SJSA1 (cell line): Measurements from ENCODE around the gene RD3L. TPM values are rescaled to one million over a fixed set of nuclear protein-coding genes. Genes with fewer than 3 reads are reported as not detected.
A peak's percentile ranks its signal among the peaks of the same experiment; 100 is the strongest.

Experiments used
- DNase-seq, 2 experiments: peaks; one replicate each; pipeline ENCODE4 v3.0.0-alpha.2; 2015 to 2020; ENCODE audit warnings: low spot score in 2 of 2, low read depth in 1 of 2
- H3K27ac ChIP-seq: fragments of 250-450 bp; sonication (Bioruptor Pico); 2 replicates; pipeline ENCODE4 v1.5.1; 2020; ENCODE audit warnings: mild to moderate bottlenecking, moderate library complexity
- H3K27me3 ChIP-seq: fragments of 250-450 bp; sonication (Bioruptor Pico); replicated peaks from 2 replicates; pipeline ENCODE4 v1.5.1; 2020; ENCODE audit warnings: mild to moderate bottlenecking, moderate library complexity
- H3K36me3 ChIP-seq: fragments of 250-450 bp; sonication (Bioruptor Pico); 2 replicates; pipeline ENCODE4 v1.5.1; 2020; ENCODE audit warnings: mild to moderate bottlenecking
- H3K4me1 ChIP-seq: fragments of 250-450 bp; sonication (Bioruptor Pico); replicated peaks from 2 replicates; pipeline ENCODE4 v1.6.1; 2021; ENCODE audit warnings: mild to moderate bottlenecking
- H3K4me3 ChIP-seq: fragments of 250-450 bp; sonication (Bioruptor Pico); 2 replicates; pipeline ENCODE4 v1.5.1; 2020; ENCODE audit warnings: mild to moderate bottlenecking
- H3K9me3 ChIP-seq: fragments of 250-450 bp; sonication (Bioruptor Pico); replicated peaks from 2 replicates; pipeline ENCODE4 v1.5.1; 2020; ENCODE audit warnings: mild to moderate bottlenecking
- total RNA-seq: library from RNA; depleted of rRNA; stranded (reverse); fragments of >200 nt; shearing (Covaris generic); gene quantifications from 2 replicates; pipeline ENCODE4 v1.2.3, GENCODE V29; 2014

Gene RD3L
- total RNA-seq, 1 experiment from 2014 or later, result not detected

DNA sequence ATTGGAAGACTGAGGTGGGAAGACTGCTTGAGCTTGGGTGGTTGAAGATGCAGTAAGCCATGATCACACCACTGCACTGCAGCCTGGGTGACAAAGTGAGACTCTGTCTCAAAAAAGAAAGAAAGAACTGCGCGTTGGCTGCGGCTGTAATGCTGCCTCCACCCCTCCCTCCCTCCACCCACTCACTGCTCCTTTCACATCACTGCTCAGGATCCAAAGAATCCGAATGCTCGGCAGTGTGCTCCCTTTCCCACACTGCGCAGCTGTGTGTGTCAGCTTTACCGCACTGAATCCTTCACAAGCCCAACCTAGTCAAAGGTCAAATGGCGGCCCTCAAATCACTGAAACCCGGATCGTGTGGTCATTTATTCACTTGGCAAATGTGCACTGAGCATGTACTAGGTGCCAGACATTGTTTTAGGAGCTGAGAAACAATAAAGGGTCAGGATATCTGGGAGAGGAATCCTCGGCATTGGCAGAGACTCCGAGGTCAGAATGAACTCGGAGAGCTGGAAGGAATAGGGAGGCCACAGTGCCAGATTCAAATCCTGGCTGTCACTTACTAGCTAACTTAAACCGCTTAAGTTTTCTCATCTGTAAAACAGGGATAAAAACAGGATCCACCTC, 25.6 kb downstream of the RD3L start:
- H3K4me1 ChIP-seq, result peaks cover 14% of the 10 kb centered on the region

DNA sequence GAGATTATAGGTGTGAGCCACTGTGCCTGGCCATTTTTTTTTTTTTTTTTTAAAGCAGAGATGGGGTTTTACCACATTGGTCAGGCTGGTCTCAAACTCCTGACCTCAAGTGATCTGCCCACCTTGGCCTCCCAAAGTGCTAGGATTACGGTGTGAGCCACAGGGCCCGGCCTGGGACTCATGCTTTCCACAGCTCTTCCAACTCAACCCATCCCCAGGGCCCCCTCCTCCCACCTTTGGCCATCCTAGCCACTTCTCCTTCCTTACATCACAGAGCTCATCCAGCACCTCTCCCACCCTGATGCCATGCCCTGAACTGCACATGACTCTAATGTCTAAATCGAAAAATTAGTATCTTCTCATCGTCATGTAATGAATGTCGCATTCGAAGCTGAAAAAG, 26.7 kb downstream of the RD3L start:
- peaks cover 55% of the 10 kb centered on the region for H3K36me3 ChIP-seq
- H3K27me3 ChIP-seq, result no peaks in the 10 kb centered on the region
- H3K4me3 ChIP-seq, result no peak overlapping the region
- peaks cover 6% of the 10 kb centered on the region for H3K4me1 ChIP-seq
- H3K27ac ChIP-seq, result no peak overlapping the region
- DNase-seq, result no peak
- no peaks in the 10 kb centered on the region for H3K9me3 ChIP-seq

More for the DNA sequence above, 25.6 kb downstream of the RD3L start:
- no peak overlapping the region for H3K27ac ChIP-seq
- H3K4me3 ChIP-seq, result no peak overlapping the region
- H3K27me3 ChIP-seq, result no peaks in the 10 kb centered on the region
- H3K9me3 ChIP-seq, result no peaks in the 10 kb centered on the region
- H3K36me3 ChIP-seq, result peaks cover 55% of the 10 kb centered on the region
- DNase-seq, result no peak

DNA sequence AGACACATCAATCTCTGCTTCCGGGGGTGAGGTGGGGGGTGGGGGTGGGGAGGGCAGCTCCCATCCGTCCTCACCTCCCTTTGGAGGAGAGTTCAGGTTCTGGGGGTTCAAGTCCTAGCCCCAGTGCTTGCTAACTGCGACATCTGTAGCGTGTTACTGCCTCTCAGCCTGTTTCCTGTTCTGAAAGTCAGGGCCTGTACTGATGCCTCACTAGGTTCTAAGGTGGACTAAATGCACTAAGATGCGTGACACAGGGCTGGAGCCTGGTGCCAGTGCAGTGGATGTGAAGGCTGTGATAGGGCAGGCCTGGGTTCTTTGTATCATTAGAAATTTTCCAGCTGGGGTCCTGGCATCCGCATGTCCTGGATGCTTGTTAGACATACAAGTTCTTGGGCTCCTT, 31.3 kb downstream of the RD3L start:
- H3K4me1 ChIP-seq, result no peaks in the 10 kb centered on the region
- H3K36me3 ChIP-seq, result peaks cover 40% of the 10 kb centered on the region
- H3K4me3 ChIP-seq, result no peak overlapping the region
- H3K27me3 ChIP-seq, result no peaks in the 10 kb centered on the region
- no peaks in the 10 kb centered on the region for H3K9me3 ChIP-seq
- no peak for DNase-seq
- no peak overlapping the region for H3K27ac ChIP-seq

DNA sequence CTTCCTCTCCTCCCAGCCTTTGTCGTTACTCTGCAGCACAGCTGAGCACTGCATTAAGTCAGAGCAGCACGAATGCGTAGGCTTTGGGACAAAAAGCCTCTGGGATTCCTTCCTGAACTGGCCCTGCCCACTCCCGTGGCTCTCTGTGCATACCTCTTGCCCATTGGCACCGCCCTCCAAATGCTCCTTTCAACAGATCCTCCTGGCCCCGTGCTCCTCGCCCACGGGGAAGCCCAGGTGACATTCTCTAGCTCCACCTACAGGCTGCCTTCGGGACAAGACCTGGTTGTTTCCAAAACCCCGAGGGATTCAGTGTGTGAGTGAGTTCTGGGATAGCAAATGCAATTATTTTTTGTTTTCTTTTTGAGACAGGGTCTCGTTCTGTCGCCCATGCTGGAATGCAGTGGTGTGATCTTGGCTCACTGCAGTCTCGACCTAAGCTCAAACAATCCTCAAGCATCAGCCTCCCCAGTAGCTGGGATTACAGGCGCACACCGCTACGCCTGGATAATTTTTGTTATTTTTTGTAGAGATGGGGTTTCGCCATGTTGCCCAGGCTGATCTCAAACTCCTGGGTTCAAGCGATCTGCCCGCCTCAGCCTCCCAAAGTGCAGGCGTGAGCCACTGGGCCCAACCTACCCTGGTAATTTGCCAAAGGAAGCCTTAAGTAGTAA, 31.9 kb downstream of the RD3L start:
- no peaks in the 10 kb centered on the region for H3K9me3 ChIP-seq
- DNase-seq, result peak; percentile 28 to 62
- H3K4me1 ChIP-seq, result no peaks in the 10 kb centered on the region
- H3K4me3 ChIP-seq, result no peak overlapping the region
- no peaks in the 10 kb centered on the region for H3K27me3 ChIP-seq
- H3K27ac ChIP-seq, result no peak overlapping the region
- peaks cover 37% of the 10 kb centered on the region for H3K36me3 ChIP-seq

DNA sequence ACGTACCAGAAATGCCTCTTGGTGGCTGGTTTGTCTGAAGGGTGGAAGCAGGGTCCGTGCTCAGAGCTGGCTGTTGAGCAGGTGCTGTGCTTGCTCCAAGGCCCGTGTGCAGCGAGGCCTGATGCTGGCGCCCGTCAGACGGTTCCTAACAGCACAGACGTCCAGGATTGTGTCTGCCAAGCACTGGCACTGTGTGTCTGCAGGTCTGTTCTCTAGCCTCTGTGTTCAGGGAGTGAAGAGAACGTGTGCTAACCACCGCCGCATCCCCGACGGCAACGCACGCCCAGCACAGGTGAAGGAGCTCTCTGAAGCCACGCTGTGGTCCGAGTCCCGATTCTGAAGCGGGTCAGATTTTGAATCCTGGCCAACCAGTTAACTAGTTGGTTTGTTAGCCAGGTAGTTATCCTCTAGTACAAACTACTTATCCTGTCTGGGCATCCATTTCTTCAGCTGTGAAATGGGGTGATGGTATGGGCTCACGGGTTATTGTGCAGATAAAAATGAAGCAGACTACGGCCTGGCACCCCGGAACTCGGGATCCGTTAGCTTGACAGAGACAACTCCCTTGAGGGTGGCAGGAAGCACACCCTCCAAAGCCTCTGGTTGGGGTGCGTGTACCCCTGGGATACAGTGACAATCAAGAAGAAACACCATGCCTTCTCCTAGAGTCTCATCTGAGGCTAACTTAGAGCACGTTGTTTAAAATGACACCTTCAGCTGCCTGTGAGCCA, 32.6 kb downstream of the RD3L start:
- peaks cover 33% of the 10 kb centered on the region for H3K36me3 ChIP-seq
- no peaks in the 10 kb centered on the region for H3K4me1 ChIP-seq
- H3K9me3 ChIP-seq, result no peaks in the 10 kb centered on the region
- H3K27me3 ChIP-seq, result no peaks in the 10 kb centered on the region
- H3K27ac ChIP-seq, result no peak overlapping the region
- no peak overlapping the region for H3K4me3 ChIP-seq
- no peak for DNase-seq

DNA sequence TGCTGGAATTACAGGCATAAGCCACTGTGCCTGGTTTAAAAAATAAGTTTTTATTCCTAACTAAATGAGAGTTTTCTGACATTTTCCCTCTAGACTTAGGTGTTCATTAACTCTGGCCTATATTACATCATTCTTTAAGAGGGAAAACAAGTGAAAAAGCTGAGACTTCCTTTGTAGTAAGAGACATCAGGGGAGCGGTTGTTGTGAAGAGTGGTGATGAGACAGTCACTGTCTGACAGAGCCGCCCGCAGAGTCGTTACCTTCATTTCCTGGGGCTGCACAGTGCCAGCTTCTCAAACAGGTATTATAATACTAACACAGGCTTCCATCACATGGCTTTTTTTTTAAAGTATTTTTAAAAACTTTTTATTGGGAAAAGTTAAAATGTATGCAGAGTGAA, 33.7 kb downstream of the RD3L start:
- H3K27me3 ChIP-seq, result no peaks in the 10 kb centered on the region
- peaks cover 23% of the 10 kb centered on the region for H3K36me3 ChIP-seq
- H3K27ac ChIP-seq, result no peak overlapping the region
- no peak for DNase-seq
- H3K4me3 ChIP-seq, result no peak overlapping the region
- H3K9me3 ChIP-seq, result no peaks in the 10 kb centered on the region
- H3K4me1 ChIP-seq, result no peaks in the 10 kb centered on the region

DNA sequence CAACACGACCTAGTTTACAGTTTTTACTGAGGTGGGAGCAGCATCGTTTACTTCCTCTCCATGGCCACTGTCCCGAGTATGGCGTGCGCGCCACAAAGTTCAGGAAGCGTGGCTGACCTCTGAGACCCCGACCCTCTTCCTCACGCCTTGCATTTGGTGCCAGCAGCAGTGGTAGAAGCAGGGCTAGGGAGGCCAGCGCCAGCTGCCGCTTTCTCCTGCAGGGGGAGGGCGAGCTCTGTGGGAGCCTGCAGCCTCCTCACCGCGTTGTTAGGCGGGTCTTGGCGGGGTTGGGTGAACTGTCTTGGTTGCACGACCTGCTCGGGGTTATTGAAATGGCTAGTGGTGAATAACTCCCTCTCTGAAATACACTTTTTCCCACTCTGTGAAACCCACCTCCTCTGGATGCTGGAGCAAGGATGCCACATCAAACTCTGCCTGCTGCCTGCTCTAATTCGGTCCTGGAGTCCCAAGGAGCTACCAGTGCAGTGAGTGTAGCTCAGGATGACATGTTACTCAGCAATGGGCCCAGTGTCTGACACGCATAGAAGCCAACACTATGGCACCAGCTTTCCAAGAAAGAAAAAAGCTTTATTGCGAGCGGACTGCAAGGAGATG, 36.4 kb downstream of the RD3L start:
- H3K27me3 ChIP-seq, result no peaks in the 10 kb centered on the region
- DNase-seq, result no peak
- no peak overlapping the region for H3K27ac ChIP-seq
- H3K36me3 ChIP-seq, result no peaks in the 10 kb centered on the region
- H3K9me3 ChIP-seq, result no peaks in the 10 kb centered on the region
- H3K4me1 ChIP-seq, result no peaks in the 10 kb centered on the region
- no peak overlapping the region for H3K4me3 ChIP-seq

DNA sequence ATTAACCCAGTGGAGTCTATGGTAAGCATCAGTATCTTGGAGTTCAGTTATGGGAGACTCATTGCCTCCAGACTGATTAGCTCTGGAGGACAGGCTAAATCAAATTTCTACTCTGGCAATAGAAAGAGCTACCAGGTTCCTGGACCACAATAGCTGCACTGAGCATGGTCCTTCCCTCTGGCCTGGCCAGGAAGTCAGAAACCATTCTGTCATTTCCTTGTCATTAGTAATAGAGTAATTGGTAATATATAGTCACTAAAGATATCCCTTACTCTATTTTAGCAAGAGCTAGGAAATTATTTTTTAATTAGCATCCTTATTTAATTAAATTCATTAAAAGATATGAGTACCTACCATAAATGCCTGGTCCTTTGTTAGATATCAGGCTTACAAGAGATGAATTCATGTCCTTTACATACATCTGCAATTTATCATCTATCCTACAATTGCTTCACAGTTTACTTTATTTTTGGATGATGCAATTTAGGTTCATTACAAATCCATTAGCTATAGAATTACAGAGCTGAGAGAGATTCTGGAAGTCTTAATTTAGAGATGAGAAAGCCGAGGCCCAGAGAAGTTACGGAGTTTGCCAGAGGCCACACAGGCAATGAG, 37.7 kb downstream of the RD3L start:
- H3K4me3 ChIP-seq, result no peak overlapping the region
- no peak for DNase-seq
- no peaks in the 10 kb centered on the region for H3K4me1 ChIP-seq
- H3K27ac ChIP-seq, result no peak overlapping the region
- H3K36me3 ChIP-seq, result no peaks in the 10 kb centered on the region
- no peaks in the 10 kb centered on the region for H3K9me3 ChIP-seq
- no peaks in the 10 kb centered on the region for H3K27me3 ChIP-seq

DNA sequence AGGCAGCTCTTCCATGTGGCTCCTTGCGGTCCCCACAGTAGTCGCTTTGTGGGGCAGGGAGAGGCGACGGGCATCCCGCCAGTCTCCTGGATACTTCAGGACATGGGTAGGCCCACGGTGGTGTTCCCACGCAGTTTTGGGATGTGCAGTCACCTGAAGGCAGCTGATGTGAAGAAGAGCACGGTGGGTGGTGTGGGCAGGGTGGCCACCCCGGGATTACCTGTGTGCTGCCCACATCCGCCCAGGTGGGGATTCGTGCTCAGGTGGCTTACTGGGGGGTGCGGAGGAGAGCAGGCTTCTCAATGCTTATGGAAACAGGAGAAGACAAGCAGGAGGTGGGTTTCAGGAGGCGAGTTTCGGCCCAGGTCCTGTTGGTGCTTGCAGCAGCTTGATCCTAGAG, 42.5 kb downstream of the RD3L start:
- H3K27me3 ChIP-seq, result no peaks in the 10 kb centered on the region
- H3K27ac ChIP-seq, result no peak overlapping the region
- H3K4me1 ChIP-seq, result no peaks in the 10 kb centered on the region
- no peaks in the 10 kb centered on the region for H3K9me3 ChIP-seq
- no peak overlapping the region for H3K4me3 ChIP-seq
- DNase-seq, result no peak
- H3K36me3 ChIP-seq, result no peaks in the 10 kb centered on the region

DNA sequence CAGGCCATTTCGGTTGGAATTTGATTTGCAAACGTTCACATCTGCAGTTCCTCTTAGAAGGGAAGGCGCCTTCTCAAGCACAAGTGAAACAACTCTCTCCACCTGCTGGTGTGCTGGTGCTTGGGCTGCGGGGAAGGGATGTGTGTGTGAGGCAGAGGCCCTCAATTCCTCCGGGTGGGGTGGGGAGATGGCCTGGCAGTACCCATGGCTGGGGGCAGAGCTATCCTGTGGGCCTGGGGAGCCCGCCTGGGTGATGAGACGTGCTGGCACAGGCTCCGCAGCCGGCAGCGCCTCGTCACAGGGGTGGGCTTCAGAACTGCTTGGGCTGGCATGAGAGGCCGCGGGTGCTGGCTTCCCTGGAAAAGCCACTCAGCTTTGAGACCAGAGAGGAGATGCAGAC, 43.0 kb downstream of the RD3L start:
- Histone ChIP-seq H3K4me1 (no peaks in the 10 kb centered on the region), H3K36me3 (no peaks in the 10 kb centered on the region), H3K9me3 (no peaks in the 10 kb centered on the region), H3K27me3 (no peaks in the 10 kb centered on the region), H3K4me3 (no peak overlapping the region), H3K27ac (no peak overlapping the region)
- DNase-seq, result no peak

DNA sequence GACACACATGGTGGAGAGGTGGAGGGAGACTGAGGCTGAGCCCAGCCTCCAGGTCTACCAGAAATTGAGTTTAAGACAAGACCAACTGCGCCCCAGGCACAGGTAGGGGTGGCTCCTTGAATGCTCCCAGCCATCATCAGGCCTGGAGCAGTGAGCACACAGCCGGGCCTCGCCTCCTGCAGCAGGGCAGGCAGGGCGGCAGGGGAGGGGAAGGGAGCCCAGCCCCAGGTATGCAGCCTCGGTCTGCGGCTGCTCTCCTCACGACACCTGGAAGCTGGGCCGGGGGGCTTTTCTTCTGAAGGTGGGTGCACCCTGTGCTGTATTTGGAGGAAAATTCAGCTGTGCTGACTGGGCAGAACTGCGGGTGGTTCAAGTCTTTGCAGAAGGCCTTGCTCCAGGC, 43.6 kb downstream of the RD3L start:
- no peaks in the 10 kb centered on the region for H3K9me3 ChIP-seq
- no peaks in the 10 kb centered on the region for H3K4me1 ChIP-seq
- no peak for DNase-seq
- H3K4me3 ChIP-seq, result no peak overlapping the region
- no peaks in the 10 kb centered on the region for H3K36me3 ChIP-seq
- no peak overlapping the region for H3K27ac ChIP-seq
- H3K27me3 ChIP-seq, result no peaks in the 10 kb centered on the region

DNA sequence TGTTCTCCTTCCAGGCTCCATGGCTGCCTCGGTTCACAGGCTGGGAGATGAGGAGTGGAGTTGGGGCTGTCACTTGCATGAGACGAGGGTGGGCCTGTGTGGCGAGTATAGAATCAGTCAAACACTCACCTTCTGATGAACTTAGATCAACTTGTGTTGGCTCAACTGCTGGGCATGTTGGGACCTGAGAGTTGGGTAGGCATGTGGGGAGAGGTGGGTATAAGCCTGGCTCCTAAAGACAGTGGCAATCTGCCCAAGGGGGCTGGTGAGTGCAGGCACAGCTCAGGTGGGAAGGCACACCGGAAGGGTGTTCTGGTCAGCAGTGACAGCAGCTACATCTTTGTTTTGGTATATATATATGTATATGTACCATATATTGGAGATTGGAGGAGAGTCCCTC, 44.1 kb downstream of the RD3L start:
- Histone ChIP-seq H3K36me3 (no peaks in the 10 kb centered on the region), H3K27ac (no peak overlapping the region), H3K9me3 (no peaks in the 10 kb centered on the region), H3K27me3 (no peaks in the 10 kb centered on the region), H3K4me1 (no peaks in the 10 kb centered on the region), H3K4me3 (no peak overlapping the region)
- no peak for DNase-seq

DNA sequence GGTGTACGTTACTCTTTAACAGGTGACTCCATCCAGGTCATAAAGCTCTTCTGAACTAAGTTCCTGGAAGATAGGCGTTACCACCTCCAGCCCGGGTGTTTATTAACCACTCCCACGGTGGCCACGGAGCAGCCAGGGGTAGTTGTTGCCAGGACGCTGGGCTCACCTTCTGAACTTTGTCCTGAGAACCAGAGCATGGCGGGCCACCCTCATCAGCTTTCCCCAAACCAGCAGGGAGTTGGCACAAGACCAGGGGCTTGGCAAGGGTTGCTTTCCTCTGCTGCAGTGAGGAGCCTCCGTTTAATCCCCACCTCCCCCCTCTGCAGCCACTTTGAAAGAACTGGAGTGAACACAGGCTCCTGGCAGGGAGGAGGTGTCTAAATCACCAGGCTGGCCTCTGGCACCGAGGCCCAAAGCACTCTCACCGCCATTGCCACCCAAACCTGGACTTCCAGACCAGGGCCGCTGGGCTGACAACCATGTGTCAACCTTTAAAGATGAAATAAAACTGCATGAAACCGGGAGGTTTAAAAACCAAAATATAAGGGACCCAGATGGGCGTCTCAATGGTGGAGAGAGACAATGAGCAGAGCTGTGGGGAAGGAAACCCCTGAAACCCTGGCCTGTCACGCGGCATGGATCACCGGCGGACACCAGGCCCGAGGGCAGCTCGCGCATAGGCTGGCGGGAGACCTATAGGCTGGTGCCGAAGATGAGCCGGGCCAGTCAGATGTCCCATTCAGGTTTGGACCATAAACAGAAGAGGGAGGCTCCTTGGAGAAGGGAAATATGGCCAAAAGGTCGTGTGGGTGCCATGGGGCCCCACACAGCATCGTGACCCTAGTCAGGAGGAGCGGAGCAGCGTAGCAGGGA, 45.0 kb downstream of the RD3L start:
- Histone ChIP-seq H3K9me3 (no peaks in the 10 kb centered on the region), H3K27me3 (no peaks in the 10 kb centered on the region), H3K36me3 (no peaks in the 10 kb centered on the region), H3K4me3 (no peak overlapping the region), H3K27ac (no peak overlapping the region), H3K4me1 (no peaks in the 10 kb centered on the region)
- no peak for DNase-seq
